ENCODE data around the gene PCP2. TPM values are rescaled to one million over a fixed set of nuclear protein-coding genes. Genes with fewer than 3 reads are reported as not detected.
A peak's percentile ranks its signal among the peaks of the same experiment; 100 is the strongest.

PCP2 gene
- total and polyA plus RNA-seq, 2 donors (not counting 1 experiment from before 2014, with no cell fraction given): not detected

DNA sequence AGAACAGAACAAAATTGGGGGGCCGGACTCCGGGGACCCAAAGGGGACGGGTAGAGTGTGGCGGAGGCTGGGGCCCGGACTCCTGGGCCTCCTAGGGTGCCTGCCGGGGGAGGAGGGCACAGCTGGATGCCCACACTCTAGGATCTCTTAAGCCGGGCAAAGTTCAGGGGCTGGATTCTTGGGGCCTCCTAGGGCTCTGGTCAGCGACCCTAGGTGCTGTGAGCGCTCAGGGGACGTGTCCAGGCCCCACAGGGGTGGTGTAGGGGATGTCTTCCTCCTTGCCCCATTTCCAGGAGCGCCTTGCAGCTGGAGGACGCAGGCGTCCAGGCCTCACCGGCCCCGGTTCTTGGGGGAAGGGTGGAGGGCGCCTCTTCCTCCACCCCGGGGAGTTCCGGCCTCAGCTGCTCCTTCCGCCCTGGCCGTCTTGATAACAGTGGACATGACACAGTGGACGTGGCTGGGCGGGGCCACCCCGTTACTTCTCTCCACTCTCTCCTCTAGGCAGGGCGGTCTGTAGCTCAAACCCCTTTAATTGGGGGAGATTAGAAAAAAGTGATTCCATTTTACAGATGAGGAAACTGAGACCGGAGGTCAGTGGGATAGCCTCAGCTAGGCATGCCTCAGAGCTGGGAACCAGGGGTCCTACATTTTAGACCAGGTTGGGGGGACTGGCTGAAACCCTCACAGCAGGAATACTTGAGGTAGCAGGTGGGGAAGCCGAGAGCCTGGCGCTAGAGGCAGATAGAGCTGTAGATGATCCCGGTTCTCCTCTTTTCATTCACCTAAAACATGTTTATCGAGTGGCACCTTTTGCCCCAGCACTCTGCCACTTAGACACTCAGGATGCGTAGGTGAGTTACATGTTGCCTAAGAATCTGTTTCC, 4.1 kb upstream of the PCP2 start:
- Histone ChIP-seq H2AFZ (ENCODE audit: low read length) (no peak overlapping the region), H3K4me2 (ENCODE audit: extremely low read depth, insufficient read depth, low read length) (no peak overlapping the region), H3K9ac (ENCODE audit: insufficient read depth, low read length) (no peak overlapping the region), H3K36me3 (ENCODE audit: control insufficient read depth, insufficient read depth, low read length) (no peaks in the 10 kb centered on the region), H3K4me1 (ENCODE audit: control insufficient read depth, extremely low read depth, insufficient read depth, low read length) (no peaks in the 10 kb centered on the region), H3K27me3 (ENCODE audit: control insufficient read depth, insufficient read depth, low read length) (peaks cover 8% of the 10 kb centered on the region), H3K4me3 (replicated peaks in 1 of 4; ENCODE audit: control extremely low read depth in 1 of 4, insufficient read depth in 1 of 4, low read depth in 3 of 4, low read length in 4 of 4) (peak overlapping the region in 1 of 4 experiments; percentile 21), H3K79me2 (ENCODE audit: control insufficient read depth, insufficient read depth, low read length) (no peaks in the 10 kb centered on the region), H3K9me3 (ENCODE audit: control insufficient read depth, insufficient read depth, low read depth, low read length) (no peaks in the 10 kb centered on the region), H3K27ac (ENCODE audit: insufficient read depth, low read length) (no peak overlapping the region), H4K20me1 (ENCODE audit: control insufficient read depth, extremely low read depth, insufficient read depth, low read length) (no peaks in the 10 kb centered on the region)
- TF ChIP-seq, protein P1, sequence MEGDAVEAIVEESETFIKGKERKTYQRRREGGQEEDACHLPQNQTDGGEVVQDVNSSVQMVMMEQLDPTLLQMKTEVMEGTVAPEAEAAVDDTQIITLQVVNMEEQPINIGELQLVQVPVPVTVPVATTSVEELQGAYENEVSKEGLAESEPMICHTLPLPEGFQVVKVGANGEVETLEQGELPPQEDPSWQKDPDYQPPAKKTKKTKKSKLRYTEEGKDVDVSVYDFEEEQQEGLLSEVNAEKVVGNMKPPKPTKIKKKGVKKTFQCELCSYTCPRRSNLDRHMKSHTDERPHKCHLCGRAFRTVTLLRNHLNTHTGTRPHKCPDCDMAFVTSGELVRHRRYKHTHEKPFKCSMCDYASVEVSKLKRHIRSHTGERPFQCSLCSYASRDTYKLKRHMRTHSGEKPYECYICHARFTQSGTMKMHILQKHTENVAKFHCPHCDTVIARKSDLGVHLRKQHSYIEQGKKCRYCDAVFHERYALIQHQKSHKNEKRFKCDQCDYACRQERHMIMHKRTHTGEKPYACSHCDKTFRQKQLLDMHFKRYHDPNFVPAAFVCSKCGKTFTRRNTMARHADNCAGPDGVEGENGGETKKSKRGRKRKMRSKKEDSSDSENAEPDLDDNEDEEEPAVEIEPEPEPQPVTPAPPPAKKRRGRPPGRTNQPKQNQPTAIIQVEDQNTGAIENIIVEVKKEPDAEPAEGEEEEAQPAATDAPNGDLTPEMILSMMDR (conservative IDR thresholded peaks at IDR 0.05 in 1 of 2, IDR thresholded peaks at IDR 0.05 in 1 of 2; ENCODE audit: low read depth in 1 of 2, low read length in 2 of 2): no peak
- TF ChIP-seq EZH2 (IDR thresholded peaks at IDR 0.05; ENCODE audit: low read length, missing control alignments): no peak
- no peak for DNase-seq (ENCODE audit: low read depth in 2 of 2)

- Histone ChIP-seq H2AFZ (ENCODE audit: low read length) (no peak within 1 kb of the TSS), H3K36me3 (ENCODE audit: control insufficient read depth, insufficient read depth, low read length) (no peaks in the 10 kb centered on the region), H3K27me3 (ENCODE audit: control insufficient read depth, insufficient read depth, low read length) (peaks cover 8% of the 10 kb centered on the region), H3K9me3 (ENCODE audit: control insufficient read depth, insufficient read depth, low read depth, low read length) (no peaks in the 10 kb centered on the region), H3K4me3 (replicated peaks in 1 of 4; ENCODE audit: control extremely low read depth in 1 of 4, insufficient read depth in 1 of 4, low read depth in 3 of 4, low read length in 4 of 4) (peak within 1 kb of the TSS in 1 of 4 experiments; percentile 27), H3K4me2 (ENCODE audit: extremely low read depth, insufficient read depth, low read length) (no peak within 1 kb of the TSS), H3K27ac (ENCODE audit: insufficient read depth, low read length) (no peak within 1 kb of the TSS), H3K79me2 (ENCODE audit: control insufficient read depth, insufficient read depth, low read length) (no peaks in the 10 kb centered on the region), H3K4me1 (ENCODE audit: control insufficient read depth, extremely low read depth, insufficient read depth, low read length) (no peaks in the 10 kb centered on the region), H4K20me1 (ENCODE audit: control insufficient read depth, extremely low read depth, insufficient read depth, low read length) (no peaks in the 10 kb centered on the region), H3K9ac (ENCODE audit: insufficient read depth, low read length) (no peak within 1 kb of the TSS)
- TF ChIP-seq, protein P1 (conservative IDR thresholded peaks at IDR 0.05 in 1 of 2, IDR thresholded peaks at IDR 0.05 in 1 of 2; ENCODE audit: low read depth in 1 of 2, low read length in 2 of 2): no peak
- TF ChIP-seq EZH2 (IDR thresholded peaks at IDR 0.05; ENCODE audit: low read length, missing control alignments): peak; percentile 52
- DNase-seq (ENCODE audit: low read depth in 2 of 2): no peak
Measured at GRCh38 chr19:7636691-7637373, 3.3 kb upstream of the PCP2 start, which contains the start of gene STXBP2. STXBP2 (plus strand) TSS chr19:7637110; CDS start chr19:7637150, 40 bp downstream.

DNA sequence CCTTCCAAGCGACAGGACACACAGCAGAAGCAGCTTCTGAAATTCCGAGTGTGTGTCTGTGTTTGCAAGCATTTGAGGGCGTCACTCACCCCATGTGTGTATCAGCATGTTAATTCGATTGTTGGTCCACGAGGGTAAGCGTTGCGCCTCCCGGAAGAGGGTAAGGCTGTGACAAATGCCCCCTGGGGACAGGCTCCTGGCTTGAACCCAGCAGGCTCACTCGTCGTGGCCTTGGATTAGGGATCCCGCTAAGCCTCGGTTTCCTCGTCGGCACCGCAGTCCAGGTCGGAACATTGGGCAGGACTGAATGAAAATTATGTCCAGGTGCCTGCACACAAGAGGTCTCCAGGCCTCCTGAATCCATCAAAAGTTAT, 2.8 kb upstream of the PCP2 start:
- H3K9me3 ChIP-seq (ENCODE audit: control insufficient read depth, insufficient read depth, low read depth, low read length): no peaks in the 10 kb centered on the region
- no peaks in the 10 kb centered on the region for H3K36me3 ChIP-seq (ENCODE audit: control insufficient read depth, insufficient read depth, low read length)
- DNase-seq (ENCODE audit: low read depth in 2 of 2): no peak
- no peaks in the 10 kb centered on the region for H3K79me2 ChIP-seq (ENCODE audit: control insufficient read depth, insufficient read depth, low read length)
- H2AFZ ChIP-seq (ENCODE audit: low read length): no peak overlapping the region
- H3K4me1 ChIP-seq (ENCODE audit: control insufficient read depth, extremely low read depth, insufficient read depth, low read length): no peaks in the 10 kb centered on the region
- H3K27me3 ChIP-seq (ENCODE audit: control insufficient read depth, insufficient read depth, low read length): peaks cover 8% of the 10 kb centered on the region
- H4K20me1 ChIP-seq (ENCODE audit: control insufficient read depth, extremely low read depth, insufficient read depth, low read length): no peaks in the 10 kb centered on the region
- TF ChIP-seq, protein P1 (conservative IDR thresholded peaks at IDR 0.05 in 1 of 2, IDR thresholded peaks at IDR 0.05 in 1 of 2; ENCODE audit: low read depth in 1 of 2, low read length in 2 of 2): no peak
- peak; percentile 60 for TF ChIP-seq EZH2 (IDR thresholded peaks at IDR 0.05; ENCODE audit: low read length, missing control alignments)
- no peak overlapping the region for H3K27ac ChIP-seq (ENCODE audit: insufficient read depth, low read length)
- no peak overlapping the region for H3K4me2 ChIP-seq (ENCODE audit: extremely low read depth, insufficient read depth, low read length)
- peak overlapping the region in 1 of 4 experiments; percentile 27 for H3K4me3 ChIP-seq (replicated peaks in 1 of 4; ENCODE audit: control extremely low read depth in 1 of 4, insufficient read depth in 1 of 4, low read depth in 3 of 4, low read length in 4 of 4)
- no peak overlapping the region for H3K9ac ChIP-seq (ENCODE audit: insufficient read depth, low read length)

Data from fibroblast of lung (primary cell).